Bronchial epithelial cell (primary cell): ENCODE measurements around the gene STK38. TPM values are rescaled to one million over a fixed set of nuclear protein-coding genes. Genes with fewer than 3 reads are reported as not detected.

Experiments used
- DNase-seq: peaks from one replicate; pipeline ENCODE4 v3.0.0-alpha.2; 2010; ENCODE audit warnings: low read depth
- FAIRE-seq: peaks from 2 replicates; lab custom pipeline; 2011; peaks lifted over from hg19 to GRCh38; lab: Jason Lieb, UNC
- H3K27me3 ChIP-seq: 2 replicates; pipeline ENCODE4 v1.5.1; 2011; ENCODE audit warnings: low read length; ENCODE audit not compliant: control insufficient read depth, insufficient read depth
- H3K36me3 ChIP-seq: 2 replicates; pipeline ENCODE4 v1.5.1; 2011; ENCODE audit warnings: low read length; ENCODE audit not compliant: control insufficient read depth, insufficient read depth
- H3K4me3 ChIP-seq: 2 replicates; pipeline ENCODE4 v1.5.1; 2011; ENCODE audit warnings: mild to moderate bottlenecking, low read depth, low read length, control low read depth
- total RNA-seq: library from RNA; depleted of rRNA; stranded (reverse); fragments of >200 nt; gene quantifications from 2 replicates; pipeline ENCODE4 v1.2.1, GENCODE V29; 2014
- TF ChIP-seq, protein P1 (sequence below): IDR thresholded peaks from 2 replicates; pipeline ENCODE4 v1.5.1; 2011; ENCODE audit warnings: mild to moderate bottlenecking, moderate library complexity, low read length, control low read depth, inconsistent platforms; ENCODE audit not compliant: insufficient read depth, severe bottlenecking

The STK38 gene
- total RNA-seq, 1 donor from 2014 or later: 13.7 TPM

DNA sequence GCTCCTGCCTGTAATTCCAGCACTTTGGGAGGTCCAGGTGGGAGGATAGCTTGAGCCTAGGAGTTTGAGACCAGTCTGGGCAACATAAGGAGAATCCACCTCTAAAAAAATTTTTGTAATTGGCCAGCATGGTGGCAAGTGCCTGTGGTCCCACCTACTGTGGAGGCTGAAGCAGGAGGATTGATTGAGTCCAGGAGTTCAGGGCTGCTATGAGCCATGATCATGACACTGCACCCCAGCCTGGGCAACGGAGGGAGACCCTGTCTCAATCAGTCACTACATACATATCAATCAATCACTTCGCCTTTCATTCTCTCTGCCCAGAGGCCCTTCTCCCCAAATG lies 1.1 kb upstream of the STK38 start:
- Histone ChIP-seq H3K4me3 (no peak overlapping the region), H3K27me3 (no peaks in the 10 kb centered on the region), H3K36me3 (no peaks in the 10 kb centered on the region)
- FAIRE-seq (no peak), DNase-seq (no peak)
- TF ChIP-seq, protein P1, sequence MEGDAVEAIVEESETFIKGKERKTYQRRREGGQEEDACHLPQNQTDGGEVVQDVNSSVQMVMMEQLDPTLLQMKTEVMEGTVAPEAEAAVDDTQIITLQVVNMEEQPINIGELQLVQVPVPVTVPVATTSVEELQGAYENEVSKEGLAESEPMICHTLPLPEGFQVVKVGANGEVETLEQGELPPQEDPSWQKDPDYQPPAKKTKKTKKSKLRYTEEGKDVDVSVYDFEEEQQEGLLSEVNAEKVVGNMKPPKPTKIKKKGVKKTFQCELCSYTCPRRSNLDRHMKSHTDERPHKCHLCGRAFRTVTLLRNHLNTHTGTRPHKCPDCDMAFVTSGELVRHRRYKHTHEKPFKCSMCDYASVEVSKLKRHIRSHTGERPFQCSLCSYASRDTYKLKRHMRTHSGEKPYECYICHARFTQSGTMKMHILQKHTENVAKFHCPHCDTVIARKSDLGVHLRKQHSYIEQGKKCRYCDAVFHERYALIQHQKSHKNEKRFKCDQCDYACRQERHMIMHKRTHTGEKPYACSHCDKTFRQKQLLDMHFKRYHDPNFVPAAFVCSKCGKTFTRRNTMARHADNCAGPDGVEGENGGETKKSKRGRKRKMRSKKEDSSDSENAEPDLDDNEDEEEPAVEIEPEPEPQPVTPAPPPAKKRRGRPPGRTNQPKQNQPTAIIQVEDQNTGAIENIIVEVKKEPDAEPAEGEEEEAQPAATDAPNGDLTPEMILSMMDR: no peak

DNA sequence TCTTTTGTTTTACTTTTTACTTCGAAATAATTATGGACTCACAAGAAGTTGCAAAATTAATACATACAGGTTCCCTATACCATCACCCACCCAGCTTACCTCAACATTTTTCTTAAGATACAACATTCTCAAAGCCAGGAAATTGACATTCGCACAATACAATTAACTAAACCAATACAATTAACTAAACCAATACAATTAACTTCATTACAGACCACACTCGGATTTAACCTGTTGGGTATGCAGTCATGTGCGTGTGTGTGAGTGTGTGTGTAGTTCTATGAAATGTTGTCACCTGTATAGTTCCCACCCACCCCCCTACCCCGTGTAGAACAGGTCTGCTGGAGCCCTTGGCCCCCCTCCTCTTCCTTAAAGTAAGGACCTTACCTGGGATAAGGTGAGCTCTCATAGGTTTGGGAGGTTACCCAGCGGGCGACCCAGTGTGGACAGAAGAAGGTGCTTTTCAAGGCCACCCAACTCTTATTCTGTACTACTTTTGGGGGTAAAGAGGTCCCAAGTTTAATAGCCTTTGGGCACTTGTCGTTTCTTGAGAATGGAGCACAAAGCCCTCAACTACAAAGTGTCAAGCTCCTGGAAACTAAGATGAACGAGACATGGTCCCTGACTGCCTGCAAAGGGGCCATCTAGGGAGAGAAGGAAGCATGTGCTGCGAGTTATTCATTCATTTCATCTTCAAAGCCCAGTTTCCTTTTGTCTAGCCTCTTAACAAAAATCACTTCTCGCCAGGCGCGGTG lies 544 bp upstream of the STK38 start:
- Histone ChIP-seq H3K27me3 (no peaks in the 10 kb centered on the region), H3K36me3 (no peaks in the 10 kb centered on the region), H3K4me3 (peak overlapping the region; percentile 88)
- FAIRE-seq (no peak), DNase-seq (no peak)
- TF ChIP-seq, protein P1: no peak

DNA sequence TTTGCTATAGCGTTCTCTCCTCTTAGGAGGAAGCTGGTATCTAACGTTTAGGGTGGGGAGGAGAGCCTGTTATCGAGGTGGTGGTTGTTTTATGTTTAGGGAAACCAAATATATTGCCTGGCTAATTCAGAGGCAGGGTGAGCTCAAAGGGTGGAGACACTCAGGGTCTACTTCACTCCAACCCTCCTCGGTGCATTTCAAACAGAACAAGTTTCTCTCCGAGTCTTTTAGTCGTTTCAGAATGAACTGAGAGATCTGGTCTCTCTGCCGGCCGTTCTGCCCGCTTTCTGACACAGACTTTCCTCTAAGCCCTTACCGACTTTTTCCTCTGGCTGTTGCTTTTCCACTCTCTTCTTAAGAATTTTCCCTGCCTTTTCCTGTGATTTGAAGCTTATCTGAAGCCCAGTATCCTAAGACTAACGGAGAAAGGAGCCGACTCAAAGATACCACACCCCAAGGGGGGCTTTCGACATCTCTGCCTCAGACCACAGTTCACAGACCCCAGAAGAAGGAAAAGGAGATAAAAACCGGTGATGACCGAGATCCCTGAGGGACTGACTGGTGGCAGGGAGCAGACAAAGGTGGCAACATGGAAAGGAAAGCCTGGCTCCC lies 865 bp downstream of the STK38 start:
- H3K4me3 ChIP-seq: peak overlapping the region; percentile 88
- no peaks in the 10 kb centered on the region for H3K27me3 ChIP-seq
- TF ChIP-seq, protein P1: no peak
- DNase-seq: no peak
- no peaks in the 10 kb centered on the region for H3K36me3 ChIP-seq
- FAIRE-seq: no peak

DNA sequence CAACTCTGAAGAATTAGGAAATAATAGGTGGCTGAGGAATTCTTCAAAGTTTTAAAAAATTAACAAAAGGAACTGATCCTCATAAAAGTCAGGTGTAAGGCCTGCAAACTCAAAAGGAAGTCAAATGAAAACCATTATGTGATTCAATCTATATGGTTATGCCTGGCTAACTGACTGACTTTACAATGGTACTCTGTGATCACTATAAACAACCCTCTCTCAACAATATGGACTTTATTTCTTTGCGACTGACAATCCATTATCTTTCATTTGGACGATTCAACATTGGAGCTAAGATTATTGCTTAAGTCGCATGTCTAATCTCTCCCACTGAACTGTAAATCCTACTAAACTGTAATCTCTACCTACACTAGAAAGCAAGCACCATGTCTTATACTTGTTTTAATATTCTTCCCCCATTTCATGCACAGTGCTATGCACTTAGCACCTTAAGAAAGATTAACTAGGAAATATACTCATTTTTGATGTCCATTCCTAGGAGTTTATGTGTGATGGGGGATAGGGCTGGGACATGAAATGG lies 1.4 kb downstream of the STK38 start:
- Histone ChIP-seq H3K36me3 (no peaks in the 10 kb centered on the region), H3K27me3 (no peaks in the 10 kb centered on the region), H3K4me3 (peak overlapping the region; percentile 88)
- TF ChIP-seq, protein P1: no peak
- no peak for FAIRE-seq
- DNase-seq: no peak

DNA sequence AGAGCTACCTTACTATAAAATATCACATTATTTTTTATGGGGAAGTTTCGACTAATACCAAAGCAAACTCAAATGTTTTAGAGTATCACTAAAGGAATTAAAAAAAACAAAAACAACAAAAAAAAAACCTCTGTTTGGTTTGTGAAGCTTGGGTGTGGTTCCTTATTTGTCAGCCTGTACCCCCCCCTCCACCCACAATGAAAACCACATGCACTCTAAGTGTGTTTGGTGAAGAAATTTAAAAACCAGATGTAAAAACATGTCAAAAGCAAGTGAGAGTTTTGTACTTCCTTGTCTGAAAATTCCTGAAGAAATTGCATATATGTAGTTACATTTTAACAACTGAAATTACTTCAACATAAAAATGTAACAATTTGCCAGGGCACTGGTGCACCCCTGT lies 3.1 kb downstream of the STK38 start:
- H3K4me3 ChIP-seq: no peak overlapping the region
- no peaks in the 10 kb centered on the region for H3K27me3 ChIP-seq
- DNase-seq (no peak), FAIRE-seq (no peak)
- peaks cover 3% of the 10 kb centered on the region for H3K36me3 ChIP-seq
- TF ChIP-seq, protein P1: no peak
